Measurements from ENCODE around the gene SLC25A36. TPM values are rescaled to one million over a fixed set of nuclear protein-coding genes. Genes with fewer than 3 reads are reported as not detected.

The SLC25A36 gene, protein sequence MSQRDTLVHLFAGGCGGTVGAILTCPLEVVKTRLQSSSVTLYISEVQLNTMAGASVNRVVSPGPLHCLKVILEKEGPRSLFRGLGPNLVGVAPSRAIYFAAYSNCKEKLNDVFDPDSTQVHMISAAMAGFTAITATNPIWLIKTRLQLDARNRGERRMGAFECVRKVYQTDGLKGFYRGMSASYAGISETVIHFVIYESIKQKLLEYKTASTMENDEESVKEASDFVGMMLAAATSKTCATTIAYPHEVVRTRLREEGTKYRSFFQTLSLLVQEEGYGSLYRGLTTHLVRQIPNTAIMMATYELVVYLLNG
- total RNA-seq (100 to 1,000 TPM in 1 of 2 donors, 10 to 100 TPM in 1; 97.1 to 225 TPM), polyA plus RNA-seq (ENCODE audit: insufficient read length in 2 of 2) (100 to 1,000 TPM in 1 of 2 donors, 10 to 100 TPM in 1; 70.2 to 115 TPM)
- long read RNA-seq, donor 1, transcript SLC25A36-213 (2 exons, 544 nt), result minor isoform, 5 of 48 reads
- long read RNA-seq, donor 1, transcript SLC25A36-201 (7 exons, 1,301 nt), result minor isoform, 9 of 48 reads
- long read RNA-seq, donor 1, transcript SLC25A36-208 (4 exons, 3,537 nt), result major isoform, 17 of 48 reads
- long read RNA-seq, donor 1, partial matches to known transcripts, result 9 of 48 reads
- long read RNA-seq, donor 1, other reads (novel, unspliced or antisense), result 0 of 48 reads
- long read RNA-seq, donor 2, transcript SLC25A36-208 (4 exons, 3,537 nt), result major isoform, 5 of 9 reads
- long read RNA-seq, donor 2, partial matches to known transcripts, result 0 of 9 reads
- long read RNA-seq, donor 2, other reads (novel, unspliced or antisense), result 0 of 9 reads
- long read RNA-seq, donor 3, transcript SLC25A36-213 (2 exons, 544 nt), result minor isoform, 5 of 38 reads
- long read RNA-seq, donor 3, transcript SLC25A36-208 (4 exons, 3,537 nt), result major isoform, 6 of 38 reads
- long read RNA-seq, donor 3, partial matches to known transcripts, result 22 of 38 reads
- long read RNA-seq, donor 3, other reads (novel, unspliced or antisense), result 0 of 38 reads
- long read RNA-seq, donor 4, transcript SLC25A36-213 (2 exons, 544 nt), result minor isoform, 18 of 77 reads
- long read RNA-seq, donor 4, transcript SLC25A36-208 (4 exons, 3,537 nt), result major isoform, 26 of 77 reads
- long read RNA-seq, donor 4, transcript SLC25A36-201 (7 exons, 1,301 nt), result minor isoform, 8 of 77 reads
- long read RNA-seq, donor 4, transcript SLC25A36-209 (3 exons, 1,307 nt), result minor isoform, 13 of 77 reads
- long read RNA-seq, donor 4, partial matches to known transcripts, result 5 of 77 reads
- long read RNA-seq, donor 4, other reads (novel, unspliced or antisense), result 5 of 77 reads

DNA sequence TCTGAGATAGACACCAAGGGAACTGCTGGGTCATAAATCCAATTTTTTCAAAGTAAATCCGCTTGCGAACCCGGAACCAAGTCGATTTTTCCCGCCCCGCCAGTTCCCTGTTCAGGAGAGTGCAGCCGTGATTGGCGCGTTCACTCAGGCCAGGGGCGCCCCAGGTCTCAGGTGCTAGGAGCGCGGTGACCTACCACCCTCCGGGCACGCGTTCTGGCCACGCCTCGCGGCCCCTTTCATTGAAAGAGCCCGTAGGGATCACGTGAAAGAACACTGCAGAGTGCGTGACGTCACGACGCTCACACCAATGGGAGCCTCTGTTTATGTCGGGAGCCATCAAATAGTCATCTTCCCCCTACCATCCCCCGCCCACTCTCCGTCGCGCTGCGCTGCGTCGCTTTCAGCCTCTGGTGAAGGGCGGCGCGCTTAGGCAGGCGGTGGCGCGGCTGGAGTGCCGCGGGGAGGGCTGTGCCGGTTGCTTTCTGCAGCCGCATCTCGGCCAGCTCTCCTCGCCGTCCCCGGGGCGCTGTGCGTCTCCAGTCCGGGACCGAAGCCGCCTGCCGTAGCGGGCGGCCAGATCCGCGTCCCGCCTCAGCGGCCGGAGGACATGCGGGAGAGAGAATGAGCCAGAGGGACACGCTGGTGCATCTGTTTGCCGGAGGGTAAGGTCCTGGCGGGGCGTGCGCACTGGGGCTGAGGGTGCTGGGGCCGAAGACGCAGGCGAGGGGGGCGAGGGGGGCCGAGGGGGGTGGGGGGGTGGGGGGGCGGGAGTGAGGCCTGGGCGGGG lies at the start of gene SLC25A36:
Gene SLC25A36, plus strand, starts transcription at position 403 of the 787 bp plus-strand sequence. Its CDS starts 219 bp downstream, at position 622.
- Histone ChIP-seq H3K4me3 (ENCODE audit: low read depth, low read length) (peak within 1 kb of the TSS; percentile 95), H3K4me1 (ENCODE audit: control insufficient read depth, insufficient read depth, low read length) (no peaks in the 10 kb centered on the region), H3K36me3 (ENCODE audit: control insufficient read depth, insufficient read depth, low read length) (no peaks in the 10 kb centered on the region), H3K27ac (ENCODE audit: low read depth, low read length) (peak within 1 kb of the TSS; percentile 99), H3K27me3 (ENCODE audit: control insufficient read depth, insufficient read depth, low read length) (no peaks in the 10 kb centered on the region), H3K9me3 (ENCODE audit: control insufficient read depth, insufficient read depth, low read length) (no peaks in the 10 kb centered on the region)
- DNase-seq (ENCODE audit: low read depth in 4 of 6, low spot score in 6 of 6), result peak; percentile 95 to 99 (median 96)
- WGBS (ENCODE audit: insufficient coverage), result under 1% methylated on average over 60 of the region's 72 CpGs

DNA sequence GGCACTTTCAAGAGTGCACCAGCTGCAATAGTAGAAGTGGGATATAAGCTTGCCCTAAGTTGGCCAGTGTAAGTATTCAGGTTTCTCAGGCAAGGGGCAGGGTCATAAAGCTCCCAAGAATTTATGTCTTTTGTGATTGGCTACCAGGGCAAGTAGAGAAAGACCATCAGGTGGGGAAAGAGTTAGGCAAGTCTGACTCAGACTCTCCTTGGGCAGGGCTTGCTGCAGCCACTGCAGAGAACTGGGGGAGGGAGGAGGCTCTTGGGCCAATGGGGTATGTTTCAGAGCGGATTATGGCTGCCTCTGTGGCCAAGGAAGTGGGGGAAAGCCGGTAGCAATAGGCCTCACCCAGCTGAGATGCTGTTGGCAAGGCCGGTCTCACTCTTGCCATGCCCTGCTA lies 44.6 kb upstream of the SLC25A36 start:
- H3K27me3 ChIP-seq (ENCODE audit: control insufficient read depth, insufficient read depth, low read length), result no peaks in the 10 kb centered on the region
- DNase-seq (ENCODE audit: low read depth in 4 of 6, low spot score in 6 of 6), result no peak
- no peaks in the 10 kb centered on the region for H3K4me1 ChIP-seq (ENCODE audit: control insufficient read depth, insufficient read depth, low read length)
- H3K9me3 ChIP-seq (ENCODE audit: control insufficient read depth, insufficient read depth, low read length), result no peaks in the 10 kb centered on the region
- no peaks in the 10 kb centered on the region for H3K36me3 ChIP-seq (ENCODE audit: control insufficient read depth, insufficient read depth, low read length)
- no peak overlapping the region for H3K4me3 ChIP-seq (ENCODE audit: low read depth, low read length)
- 0% methylated on average over 1 of the region's 3 CpGs for WGBS (ENCODE audit: insufficient coverage)
- H3K27ac ChIP-seq (ENCODE audit: low read depth, low read length), result no peak overlapping the region

DNA sequence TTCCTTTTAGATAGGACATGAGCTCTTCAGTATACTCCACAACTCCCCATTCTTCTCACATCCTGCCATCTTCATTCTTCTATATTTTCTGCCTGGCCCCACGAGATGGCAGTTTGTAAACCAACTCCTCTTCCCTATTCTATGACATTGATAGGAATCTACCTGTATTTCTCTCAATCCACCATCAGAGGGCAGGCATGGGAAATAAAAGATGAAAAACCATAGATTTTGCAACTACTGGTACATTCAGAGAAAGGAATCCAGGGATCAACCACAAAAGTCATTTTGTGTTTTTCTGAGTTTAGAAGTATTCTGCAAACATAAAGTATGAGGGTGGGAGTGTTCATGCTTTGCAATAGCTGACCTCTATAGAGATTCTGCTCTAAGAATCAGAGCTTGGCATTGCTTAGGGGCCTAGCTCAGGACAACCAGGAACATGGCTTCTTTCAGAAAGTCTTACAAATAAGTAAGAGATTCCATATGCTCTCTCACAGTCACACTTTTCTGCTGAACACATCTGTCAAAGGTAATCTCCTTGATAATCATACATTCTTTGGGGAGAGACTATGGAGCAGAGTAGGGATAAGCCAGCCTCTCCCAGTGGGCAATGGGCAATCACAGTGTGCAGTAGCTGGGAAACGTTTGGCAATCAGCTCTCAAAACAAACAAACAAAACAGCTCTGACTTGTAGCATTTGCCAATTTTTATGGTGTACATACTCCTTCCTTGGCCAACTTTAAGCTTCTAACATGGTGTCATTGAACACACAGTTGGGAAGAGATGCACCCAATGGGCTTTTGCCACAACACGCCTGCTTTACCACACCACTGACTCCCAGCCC lies 43.1 kb upstream of the SLC25A36 start:
- Histone ChIP-seq H3K27me3 (ENCODE audit: control insufficient read depth, insufficient read depth, low read length) (no peaks in the 10 kb centered on the region), H3K4me1 (ENCODE audit: control insufficient read depth, insufficient read depth, low read length) (no peaks in the 10 kb centered on the region), H3K4me3 (ENCODE audit: low read depth, low read length) (no peak overlapping the region), H3K27ac (ENCODE audit: low read depth, low read length) (no peak overlapping the region), H3K36me3 (ENCODE audit: control insufficient read depth, insufficient read depth, low read length) (no peaks in the 10 kb centered on the region), H3K9me3 (ENCODE audit: control insufficient read depth, insufficient read depth, low read length) (no peaks in the 10 kb centered on the region)
- peak in 5 of 6 donors; percentile 28 to 92 (median 48) for DNase-seq (ENCODE audit: low read depth in 4 of 6, low spot score in 6 of 6)
- 25% methylated on average over 1 of the region's 3 CpGs for WGBS (ENCODE audit: insufficient coverage)

DNA sequence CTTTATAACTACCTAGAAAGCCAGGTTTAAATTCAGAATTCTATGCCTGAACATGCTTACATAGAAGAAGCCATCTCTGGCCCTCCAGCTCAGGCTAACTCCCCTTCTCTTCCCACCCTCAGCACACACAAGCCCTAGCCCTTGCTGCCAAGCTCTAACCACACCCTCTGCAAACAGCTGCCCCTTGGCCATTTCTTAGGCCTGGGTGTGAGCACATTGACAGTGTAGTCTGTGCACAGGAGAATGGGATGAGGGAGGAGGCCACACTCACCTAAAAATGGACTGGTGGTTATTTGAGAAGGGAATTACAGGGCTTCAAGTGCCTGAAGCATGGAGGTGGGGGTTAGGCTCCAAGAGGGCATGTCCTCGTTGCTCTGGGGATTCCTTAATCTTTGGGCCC lies 42.3 kb upstream of the SLC25A36 start:
- H3K4me1 ChIP-seq (ENCODE audit: control insufficient read depth, insufficient read depth, low read length), result no peaks in the 10 kb centered on the region
- WGBS (ENCODE audit: insufficient coverage), result no CpG with 5 or more reads among the region's 1 CpG
- H3K27ac ChIP-seq (ENCODE audit: low read depth, low read length), result no peak overlapping the region
- H3K4me3 ChIP-seq (ENCODE audit: low read depth, low read length), result no peak overlapping the region
- H3K36me3 ChIP-seq (ENCODE audit: control insufficient read depth, insufficient read depth, low read length), result no peaks in the 10 kb centered on the region
- no peak for DNase-seq (ENCODE audit: low read depth in 4 of 6, low spot score in 6 of 6)
- no peaks in the 10 kb centered on the region for H3K27me3 ChIP-seq (ENCODE audit: control insufficient read depth, insufficient read depth, low read length)
- no peaks in the 10 kb centered on the region for H3K9me3 ChIP-seq (ENCODE audit: control insufficient read depth, insufficient read depth, low read length)

DNA sequence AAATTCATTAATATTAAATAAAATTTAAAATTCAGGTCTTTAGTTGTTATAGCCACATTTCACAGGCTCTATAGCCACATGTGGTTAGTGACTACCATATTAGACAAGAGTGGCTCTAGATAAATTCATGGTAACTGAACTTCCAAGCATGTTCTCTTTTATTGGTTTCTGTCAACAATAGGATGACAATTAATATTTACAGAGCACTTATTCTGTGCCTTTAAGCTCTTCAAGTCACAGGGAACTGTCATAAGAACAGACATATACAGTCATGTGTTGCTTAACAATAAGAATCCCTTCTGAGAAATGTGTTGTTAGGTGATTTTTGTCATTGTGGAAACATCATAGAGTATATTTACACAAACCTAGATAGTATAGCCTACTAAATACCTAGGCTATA lies 38.8 kb upstream of the SLC25A36 start:
- Histone ChIP-seq H3K9me3 (ENCODE audit: control insufficient read depth, insufficient read depth, low read length) (no peaks in the 10 kb centered on the region), H3K36me3 (ENCODE audit: control insufficient read depth, insufficient read depth, low read length) (no peaks in the 10 kb centered on the region), H3K27ac (ENCODE audit: low read depth, low read length) (no peak overlapping the region), H3K4me1 (ENCODE audit: control insufficient read depth, insufficient read depth, low read length) (no peaks in the 10 kb centered on the region), H3K27me3 (ENCODE audit: control insufficient read depth, insufficient read depth, low read length) (no peaks in the 10 kb centered on the region), H3K4me3 (ENCODE audit: low read depth, low read length) (no peak overlapping the region)
- DNase-seq (ENCODE audit: low read depth in 4 of 6, low spot score in 6 of 6), result no peak

DNA sequence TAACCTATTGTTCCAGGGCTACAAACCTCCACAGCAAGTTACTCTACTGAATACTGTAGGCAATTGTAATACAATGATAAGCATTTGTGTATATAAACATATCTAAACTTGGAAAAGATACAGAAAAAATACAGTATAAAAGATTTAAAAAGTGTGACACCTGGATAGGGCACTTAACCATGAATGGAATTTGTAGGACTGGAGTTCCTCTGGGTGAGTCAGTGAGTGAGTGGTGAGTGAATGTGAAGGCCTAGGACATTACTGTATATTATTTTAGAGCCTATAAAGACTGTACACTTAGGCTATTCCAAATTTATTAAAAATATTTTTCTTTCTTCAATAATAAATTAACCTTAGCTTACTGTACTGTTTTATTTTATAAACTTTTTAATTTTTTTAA lies 38.4 kb upstream of the SLC25A36 start:
- H3K4me3 ChIP-seq (ENCODE audit: low read depth, low read length), result no peak overlapping the region
- H3K27me3 ChIP-seq (ENCODE audit: control insufficient read depth, insufficient read depth, low read length), result no peaks in the 10 kb centered on the region
- H3K27ac ChIP-seq (ENCODE audit: low read depth, low read length), result no peak overlapping the region
- DNase-seq (ENCODE audit: low read depth in 4 of 6, low spot score in 6 of 6), result no peak
- H3K9me3 ChIP-seq (ENCODE audit: control insufficient read depth, insufficient read depth, low read length), result no peaks in the 10 kb centered on the region
- H3K36me3 ChIP-seq (ENCODE audit: control insufficient read depth, insufficient read depth, low read length), result no peaks in the 10 kb centered on the region
- no peaks in the 10 kb centered on the region for H3K4me1 ChIP-seq (ENCODE audit: control insufficient read depth, insufficient read depth, low read length)

DNA sequence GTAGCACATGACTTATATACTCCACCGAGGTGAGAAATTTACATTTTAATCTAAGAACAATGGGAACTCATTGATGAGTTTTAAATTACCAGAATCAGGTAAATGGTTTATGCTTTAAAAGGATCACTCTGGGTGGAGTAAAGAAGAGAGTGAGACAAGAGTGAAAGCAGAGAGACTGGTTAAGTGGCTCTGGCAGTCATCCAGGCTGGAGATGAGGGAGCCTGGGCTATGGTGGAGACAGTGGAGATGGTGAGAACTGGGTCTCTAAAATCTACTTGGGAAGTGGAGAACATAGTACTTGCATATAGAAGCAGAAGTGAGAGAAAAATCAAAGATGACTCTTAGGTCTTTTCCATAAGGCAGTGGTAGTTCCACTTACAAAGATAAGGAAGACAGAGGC lies 37.1 kb upstream of the SLC25A36 start:
- no peak overlapping the region for H3K27ac ChIP-seq (ENCODE audit: low read depth, low read length)
- H3K4me3 ChIP-seq (ENCODE audit: low read depth, low read length), result no peak overlapping the region
- no CpG with 5 or more reads among the region's 1 CpG for WGBS (ENCODE audit: insufficient coverage)
- H3K9me3 ChIP-seq (ENCODE audit: control insufficient read depth, insufficient read depth, low read length), result no peaks in the 10 kb centered on the region
- H3K4me1 ChIP-seq (ENCODE audit: control insufficient read depth, insufficient read depth, low read length), result no peaks in the 10 kb centered on the region
- H3K36me3 ChIP-seq (ENCODE audit: control insufficient read depth, insufficient read depth, low read length), result no peaks in the 10 kb centered on the region
- no peaks in the 10 kb centered on the region for H3K27me3 ChIP-seq (ENCODE audit: control insufficient read depth, insufficient read depth, low read length)
- no peak for DNase-seq (ENCODE audit: low read depth in 4 of 6, low spot score in 6 of 6)

DNA sequence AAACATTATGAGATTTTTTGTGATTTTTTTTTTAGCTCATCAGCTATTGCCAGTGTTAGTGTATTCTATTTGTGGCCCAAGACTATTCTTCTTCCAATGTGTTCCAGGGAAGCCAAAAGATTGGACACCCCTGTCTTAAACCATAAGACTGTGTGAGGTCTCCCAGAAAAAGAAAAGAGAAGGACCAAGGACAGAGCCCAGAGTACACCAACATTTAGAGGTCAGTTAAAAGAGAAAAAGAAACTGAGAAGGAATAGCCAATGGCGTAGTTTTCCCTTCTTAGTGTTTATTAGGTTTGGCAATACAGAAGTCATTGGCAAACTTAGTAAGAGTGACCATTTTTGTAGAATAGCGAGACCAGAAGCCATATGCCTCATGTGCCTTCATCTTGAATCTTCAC lies 36.1 kb upstream of the SLC25A36 start:
- WGBS (ENCODE audit: insufficient coverage), result 90% methylated on average over 2 of the region's 2 CpGs
- Histone ChIP-seq H3K4me3 (ENCODE audit: low read depth, low read length) (no peak overlapping the region), H3K27ac (ENCODE audit: low read depth, low read length) (no peak overlapping the region), H3K36me3 (ENCODE audit: control insufficient read depth, insufficient read depth, low read length) (no peaks in the 10 kb centered on the region), H3K9me3 (ENCODE audit: control insufficient read depth, insufficient read depth, low read length) (no peaks in the 10 kb centered on the region), H3K4me1 (ENCODE audit: control insufficient read depth, insufficient read depth, low read length) (no peaks in the 10 kb centered on the region), H3K27me3 (ENCODE audit: control insufficient read depth, insufficient read depth, low read length) (no peaks in the 10 kb centered on the region)
- DNase-seq (ENCODE audit: low read depth in 4 of 6, low spot score in 6 of 6), result no peak
